T-helper 17 cell (primary cell): Measurements from ENCODE around the gene NUP210L. TPM values are rescaled to one million over a fixed set of nuclear protein-coding genes. Genes with fewer than 3 reads are reported as not detected.

Experiments
- ATAC-seq: fragments of 150-1000 bp; cut with Tn5 transposase; 2 replicates; pipeline ENCODE4 v1.10.0; 2021; ENCODE audit warnings: mild to moderate bottlenecking, moderate library complexity
- DNase-seq, 3 donors: peaks; one replicate each; pipeline versions ENCODE4 v3.0.0 to v3.0.0-alpha.2; 2020 to 2021
- H3K9me3 ChIP-seq: one replicate; pipeline ENCODE4 v1.7.0; 2013; ENCODE audit warnings: low read length, mild to moderate bottlenecking; ENCODE audit not compliant: control insufficient read depth, poor library complexity, severe bottlenecking
- H3K27ac Mint-ChIP-seq: one replicate; pipeline ENCODE4 v1.8.0; 2022; ENCODE audit warnings: mild to moderate bottlenecking, moderate library complexity, mixed read lengths
- H3K27me3 Mint-ChIP-seq: one replicate; pipeline ENCODE4 v1.8.0; 2022; ENCODE audit warnings: mixed read lengths
- H3K36me3 Mint-ChIP-seq: one replicate; pipeline ENCODE4 v1.8.0; 2022; ENCODE audit warnings: low read depth, mixed read lengths
- H3K4me1 Mint-ChIP-seq: one replicate; pipeline ENCODE4 v1.8.0; 2022; ENCODE audit warnings: mild to moderate bottlenecking, mixed read lengths
- H3K4me3 Mint-ChIP-seq: one replicate; pipeline ENCODE4 v1.8.0; 2022; ENCODE audit warnings: mild to moderate bottlenecking, moderate library complexity, mixed read lengths
- total RNA-seq, 4 donors: library from RNA in 2 of 4; stranded (reverse) in 2 of 4; gene quantifications; one replicate each; pipeline ENCODE4 v1.2.3 and lab custom pipeline; 2022 to 2026

Gene NUP210L
- total RNA-seq (under 1 TPM in 1 of 2 donors, not detected in 1; 0.07 TPM), total RNA-seq (lab: John Stamatoyannopoulos, UW) (0.81 to 1.5 reads per million in 2 donors)

DNA sequence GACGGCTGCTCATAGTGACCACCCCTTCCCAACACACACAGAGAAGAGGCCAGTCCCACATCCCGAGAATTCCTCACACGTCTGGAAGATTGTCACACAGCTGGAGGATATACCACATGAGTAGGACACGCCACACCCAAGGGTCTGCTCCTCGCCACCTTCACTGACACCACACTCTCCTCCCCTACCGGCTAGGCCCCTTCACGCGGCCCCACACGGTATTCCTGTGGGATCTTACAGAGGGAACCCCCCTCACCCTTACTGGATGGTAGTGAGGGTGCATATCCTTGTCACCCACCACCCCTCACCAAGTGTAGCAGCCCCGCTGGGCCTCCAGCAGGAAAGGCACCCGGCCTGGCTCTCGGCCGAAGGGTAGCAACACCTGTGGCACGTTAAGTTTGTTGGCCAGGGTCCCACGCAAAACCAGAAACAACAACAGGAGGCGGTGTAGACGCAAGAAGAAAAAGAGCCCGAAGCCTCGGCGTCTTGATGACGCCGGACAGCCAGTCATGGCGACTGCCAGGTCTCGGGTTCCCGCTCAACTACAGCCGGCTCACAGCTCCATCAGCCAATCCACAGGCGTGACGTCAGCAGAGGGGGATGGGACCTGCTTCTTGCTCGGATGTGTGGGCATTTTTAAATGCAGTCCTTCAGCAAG, at the start of gene NUP210L:
Gene NUP210L, minus strand, starts transcription at position 540 of the 658 bp plus-strand sequence.
- H3K4me3 Mint-ChIP-seq = no peak within 1 kb of the TSS
- no peak for ATAC-seq
- no peak for DNase-seq
- H3K36me3 Mint-ChIP-seq = peaks cover 2% of the 10 kb centered on the region
- no peaks in the 10 kb centered on the region for H3K9me3 ChIP-seq
- no peaks in the 10 kb centered on the region for H3K27me3 Mint-ChIP-seq
- H3K27ac Mint-ChIP-seq = peak within 1 kb of the TSS; percentile 94
- H3K4me1 Mint-ChIP-seq = peaks cover 39% of the 10 kb centered on the region

DNA sequence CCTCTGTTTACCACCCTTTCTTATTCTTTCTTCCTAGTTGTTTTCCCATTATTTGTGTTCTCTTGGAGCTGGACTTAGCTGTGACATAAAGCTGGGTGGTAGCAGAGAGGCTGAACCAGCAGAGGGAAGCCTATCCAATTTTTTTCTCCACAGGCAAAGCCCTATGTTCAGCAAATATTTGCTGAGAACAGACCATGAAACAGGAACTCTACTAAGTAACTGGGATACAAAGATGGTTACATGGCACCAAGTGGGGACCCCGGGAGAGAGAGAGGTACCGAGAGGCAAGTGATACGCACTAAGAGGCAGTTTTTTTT, 44.6 kb upstream of the NUP210L start:
- peaks cover 8% of the 10 kb centered on the region for H3K4me1 Mint-ChIP-seq

DNA sequence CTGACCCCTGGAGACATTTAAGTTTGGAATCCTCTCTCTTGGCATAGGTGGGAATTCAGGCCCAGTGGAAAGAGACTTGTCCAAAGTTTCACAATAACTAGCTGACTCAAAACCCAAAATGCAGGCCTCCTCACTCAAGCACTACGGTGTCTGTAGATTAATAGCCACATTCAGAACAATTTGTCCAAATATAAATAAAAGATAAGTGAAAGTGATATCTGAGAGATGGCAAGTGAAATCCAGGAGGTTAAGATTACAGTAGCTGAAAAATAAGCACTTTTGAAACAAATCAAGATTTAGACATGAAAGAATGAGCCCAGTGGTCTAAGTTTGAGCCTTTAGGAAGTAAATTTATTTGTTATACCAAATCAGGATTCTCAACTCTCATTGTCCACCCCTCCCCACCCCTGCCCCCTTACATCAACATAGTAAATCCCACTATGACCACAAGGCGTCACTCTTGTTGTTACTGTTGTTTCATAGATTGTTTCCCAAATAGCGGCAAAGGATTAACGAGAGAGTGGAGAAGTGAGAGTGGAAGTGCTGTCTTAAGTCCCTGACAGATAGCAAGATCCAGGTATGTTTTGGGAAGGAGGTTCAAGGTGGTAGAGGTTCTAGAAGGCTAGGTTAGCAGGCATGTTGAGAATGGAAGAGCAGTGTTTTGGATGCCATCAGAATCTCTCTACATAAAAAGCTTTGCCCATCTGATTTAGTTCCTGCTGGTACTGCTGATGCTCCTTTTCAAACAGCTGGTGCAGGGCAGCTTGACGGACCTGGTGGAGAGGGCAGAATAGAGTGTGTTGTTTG, 44.1 kb upstream of the NUP210L start:
- DNase-seq (peak in 1 of 3 donors; percentile 27), ATAC-seq (peak; percentile 87)
- no peak overlapping the region for H3K4me3 Mint-ChIP-seq
- H3K4me1 Mint-ChIP-seq = peaks cover 10% of the 10 kb centered on the region
- no peaks in the 10 kb centered on the region for H3K9me3 ChIP-seq
- H3K36me3 Mint-ChIP-seq = no peaks in the 10 kb centered on the region
- no peak overlapping the region for H3K27ac Mint-ChIP-seq
- H3K27me3 Mint-ChIP-seq = peaks cover 15% of the 10 kb centered on the region

More for the DNA sequence above, 44.6 kb upstream of the NUP210L start:
- DNase-seq (no peak), ATAC-seq (no peak)
- H3K9me3 ChIP-seq = no peaks in the 10 kb centered on the region
- no peak overlapping the region for H3K27ac Mint-ChIP-seq
- H3K36me3 Mint-ChIP-seq = no peaks in the 10 kb centered on the region
- H3K4me3 Mint-ChIP-seq = no peak overlapping the region
- peaks cover 10% of the 10 kb centered on the region for H3K27me3 Mint-ChIP-seq

- DNase-seq (no peak), ATAC-seq (no peak)
- Mint-ChIP-seq H3K27me3 (peaks cover 46% of the 10 kb centered on the region), H3K27ac (no peak overlapping the region), H3K4me3 (no peak overlapping the region), H3K36me3 (no peaks in the 10 kb centered on the region), H3K4me1 (peaks cover 15% of the 10 kb centered on the region)
- H3K9me3 ChIP-seq = no peaks in the 10 kb centered on the region
Observed at GRCh38 chr1:154193821-154194220, 38.9 kb upstream of the NUP210L start.

- H3K9me3 ChIP-seq = no peaks in the 10 kb centered on the region
- Mint-ChIP-seq H3K4me3 (no peak overlapping the region), H3K36me3 (no peaks in the 10 kb centered on the region), H3K27ac (no peak overlapping the region), H3K27me3 (peaks cover 52% of the 10 kb centered on the region), H3K4me1 (peaks cover 15% of the 10 kb centered on the region)
- no peak for ATAC-seq
- no peak for DNase-seq
Observed at GRCh38 chr1:154192476-154192875, 37.6 kb upstream of the NUP210L start.

- Mint-ChIP-seq H3K27ac (no peak within 1 kb of the TSS), H3K4me3 (no peak within 1 kb of the TSS), H3K27me3 (peaks cover 54% of the 10 kb centered on the region), H3K36me3 (no peaks in the 10 kb centered on the region), H3K4me1 (peaks cover 14% of the 10 kb centered on the region)
- DNase-seq (no peak), ATAC-seq (no peak)
- H3K9me3 ChIP-seq = no peaks in the 10 kb centered on the region
Observed at GRCh38 chr1:154191990-154192461, 37.2 kb upstream of the NUP210L start, which contains the start of gene TPM3. Gene TPM3, minus strand, starts transcription at chr1:154192100. Its CDS starts 82 bp downstream, at chr1:154192018.

DNA sequence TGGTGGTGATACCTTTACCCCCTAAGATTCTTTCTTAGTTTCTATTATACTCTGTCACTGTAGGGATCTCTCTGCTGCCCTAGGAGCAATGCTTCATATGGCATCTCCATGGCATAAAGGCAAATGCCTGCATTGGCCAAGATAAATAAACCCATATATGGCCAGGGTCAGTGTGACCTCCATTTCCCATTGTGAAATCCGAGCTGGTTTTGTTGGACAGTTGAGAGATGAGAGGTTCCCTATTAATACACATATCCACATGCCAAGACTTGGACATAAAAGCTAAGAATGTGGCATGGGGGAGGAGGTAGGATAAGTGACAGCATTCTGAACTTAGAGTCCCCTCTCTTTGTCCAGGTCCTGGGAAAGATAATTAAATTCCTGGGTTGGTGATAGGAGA, 35.7 kb upstream of the NUP210L start:
- H3K27me3 Mint-ChIP-seq = peaks cover 53% of the 10 kb centered on the region
- no peak for DNase-seq

GRCh38 chr1:154186852-154187501, 32.1 kb upstream of the NUP210L start:
- H3K4me3 Mint-ChIP-seq = no peak overlapping the region
- H3K4me1 Mint-ChIP-seq = peaks cover 12% of the 10 kb centered on the region
- peaks cover 5% of the 10 kb centered on the region for H3K36me3 Mint-ChIP-seq
- H3K9me3 ChIP-seq = no peaks in the 10 kb centered on the region
- DNase-seq = no peak
- ATAC-seq = no peak
- H3K27ac Mint-ChIP-seq = no peak overlapping the region
- H3K27me3 Mint-ChIP-seq = peaks cover 19% of the 10 kb centered on the region

More for the DNA sequence above, 35.7 kb upstream of the NUP210L start:
- peaks cover 15% of the 10 kb centered on the region for H3K4me1 Mint-ChIP-seq
- no peak overlapping the region for H3K4me3 Mint-ChIP-seq
- no peak overlapping the region for H3K27ac Mint-ChIP-seq
- ATAC-seq = no peak
- no peaks in the 10 kb centered on the region for H3K36me3 Mint-ChIP-seq
- no peaks in the 10 kb centered on the region for H3K9me3 ChIP-seq

GRCh38 chr1:154186177-154186576, 31.3 kb upstream of the NUP210L start:
- peaks cover 11% of the 10 kb centered on the region for H3K27me3 Mint-ChIP-seq
- DNase-seq = peak; percentile 26 to 53 (median 36)
- no peak overlapping the region for H3K4me3 Mint-ChIP-seq
- H3K9me3 ChIP-seq = no peaks in the 10 kb centered on the region
- H3K4me1 Mint-ChIP-seq = peaks cover 20% of the 10 kb centered on the region
- H3K36me3 Mint-ChIP-seq = peaks cover 5% of the 10 kb centered on the region
- peak; percentile 22 for ATAC-seq
- no peak overlapping the region for H3K27ac Mint-ChIP-seq

- H3K9me3 ChIP-seq = no peaks in the 10 kb centered on the region
- H3K4me3 Mint-ChIP-seq = peak overlapping the region; percentile 98
- peaks cover 8% of the 10 kb centered on the region for H3K27me3 Mint-ChIP-seq
- peaks cover 5% of the 10 kb centered on the region for H3K36me3 Mint-ChIP-seq
- DNase-seq (peak; percentile 83 to 87 (median 86)), ATAC-seq (peak; percentile 81)
- peaks cover 42% of the 10 kb centered on the region for H3K4me1 Mint-ChIP-seq
- H3K27ac Mint-ChIP-seq = peak overlapping the region; percentile 97
Observed at GRCh38 chr1:154183046-154183915, 28.4 kb upstream of the NUP210L start.

- peaks cover 5% of the 10 kb centered on the region for H3K36me3 Mint-ChIP-seq
- H3K27ac Mint-ChIP-seq = peak overlapping the region; percentile 97
- no peaks in the 10 kb centered on the region for H3K9me3 ChIP-seq
- peaks cover 2% of the 10 kb centered on the region for H3K27me3 Mint-ChIP-seq
- H3K4me1 Mint-ChIP-seq = peaks cover 50% of the 10 kb centered on the region
- H3K4me3 Mint-ChIP-seq = peak overlapping the region; percentile 98
- ATAC-seq (peak; percentile 52), DNase-seq (peak; percentile 22 to 64 (median 52))
Observed at GRCh38 chr1:154182344-154183045, 27.6 kb upstream of the NUP210L start.

DNA sequence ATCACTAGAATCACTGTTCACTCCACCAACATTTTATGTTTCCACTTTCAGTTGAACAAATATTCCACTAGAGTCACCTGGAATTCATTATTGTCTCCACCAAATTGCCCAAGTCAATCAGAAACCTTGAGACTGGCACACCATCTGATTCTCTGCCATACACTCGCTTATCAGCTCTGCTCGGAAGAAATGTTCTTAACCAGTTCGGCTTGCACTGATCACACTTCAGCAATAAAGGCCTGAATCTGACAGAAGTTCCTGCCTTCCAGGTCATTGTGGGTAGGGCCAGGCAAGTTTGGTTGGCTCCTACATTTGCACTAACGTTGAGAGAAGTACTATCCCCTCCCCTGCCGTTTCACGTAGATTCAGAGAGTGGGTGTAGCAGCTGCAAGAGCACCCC, 27.1 kb upstream of the NUP210L start:
- no peaks in the 10 kb centered on the region for H3K27me3 Mint-ChIP-seq
- H3K4me3 Mint-ChIP-seq = peak overlapping the region; percentile 98
- H3K27ac Mint-ChIP-seq = peak overlapping the region; percentile 97
- ATAC-seq = peak; percentile 58
- peaks cover 56% of the 10 kb centered on the region for H3K4me1 Mint-ChIP-seq
- no peaks in the 10 kb centered on the region for H3K9me3 ChIP-seq
- peaks cover 5% of the 10 kb centered on the region for H3K36me3 Mint-ChIP-seq
- no peak for DNase-seq
